Activated CD4-positive, CD25-positive, alpha-beta regulatory T cell treated with anti-CD3 and anti-CD28 coated beads, Interleukin-2, amount 50 U/mL, for 24 hours (primary cell): ENCODE measurements around the gene GAK.

ENCODE experiments used
- ATAC-seq, 2 donors: fragments of 150-1000 bp; cut with Tn5 transposase; one replicate each; pipeline ENCODE4 v1.10.0; 2021; ENCODE audit warnings: mild to moderate bottlenecking in 1 of 2, moderate library complexity in 1 of 2

Gene GAK

DNA sequence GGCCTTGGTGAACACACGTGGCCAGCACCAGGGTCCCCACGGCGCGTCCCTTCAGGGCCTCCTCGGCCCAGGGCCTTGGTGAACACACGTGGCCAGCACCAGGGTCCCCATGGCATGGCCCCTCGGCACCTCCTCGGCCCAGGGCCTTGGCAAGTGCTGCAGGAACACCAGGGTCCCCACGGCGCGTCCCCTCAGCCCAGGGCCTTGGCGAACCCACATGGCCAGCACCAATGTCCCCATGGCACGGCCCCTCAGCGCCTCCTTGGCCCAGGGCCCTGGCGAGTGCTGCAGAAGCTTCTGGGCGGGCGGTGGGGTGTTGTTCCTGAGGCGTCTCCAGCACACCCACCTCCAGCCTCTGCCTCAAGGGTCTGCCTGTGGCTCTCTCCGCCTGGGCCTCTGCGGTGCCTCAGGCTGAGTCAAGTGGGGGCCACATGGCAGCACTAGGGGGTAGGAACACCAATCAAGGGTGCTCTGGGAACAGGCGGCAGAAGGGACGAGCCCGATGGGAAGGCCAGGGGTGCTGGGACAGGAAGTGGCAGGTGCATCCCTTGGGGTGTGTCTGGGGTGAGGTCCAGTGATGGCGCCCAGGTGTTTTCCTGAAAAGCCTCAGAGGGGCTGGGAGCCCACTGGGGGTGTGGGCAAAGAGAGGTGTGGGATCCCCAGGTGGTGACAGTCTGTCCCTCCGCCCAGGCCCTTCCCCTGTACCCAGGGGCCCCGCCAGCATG, 64.4 kb downstream of the GAK start:
- no peak for ATAC-seq

DNA sequence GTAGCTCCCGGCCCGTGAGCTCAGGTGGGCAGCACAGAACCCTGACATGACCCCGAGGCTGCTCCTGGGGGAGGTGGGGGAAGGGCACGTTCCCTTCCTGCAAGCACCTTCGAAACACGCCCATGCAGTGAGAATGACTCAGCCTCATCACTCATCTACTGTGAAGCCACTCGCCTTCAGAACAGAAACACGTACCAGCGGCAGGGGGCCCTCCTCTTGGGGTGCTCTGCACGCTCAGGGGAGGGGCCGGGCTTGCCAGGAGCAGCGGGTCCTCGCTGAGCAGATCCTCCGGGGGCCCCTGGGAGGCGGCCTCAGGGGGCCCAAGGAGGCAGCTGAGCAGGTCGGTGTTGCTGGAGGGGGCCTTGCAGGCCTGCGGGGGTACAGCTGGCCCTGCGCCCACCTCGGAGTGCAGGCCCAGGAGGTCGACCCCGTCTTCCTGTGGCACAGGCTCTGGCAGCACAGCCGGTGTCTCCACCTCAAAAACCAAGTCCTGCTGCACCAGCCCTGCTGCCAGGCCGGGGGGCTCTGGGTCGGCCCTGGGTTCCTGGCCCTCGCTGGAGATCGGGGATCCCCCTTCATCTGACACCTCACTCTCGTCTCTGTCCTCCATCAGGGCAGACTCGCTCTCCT, 65.2 kb downstream of the GAK start:
- peak in 1 of 2 donors; percentile 41 for ATAC-seq

DNA sequence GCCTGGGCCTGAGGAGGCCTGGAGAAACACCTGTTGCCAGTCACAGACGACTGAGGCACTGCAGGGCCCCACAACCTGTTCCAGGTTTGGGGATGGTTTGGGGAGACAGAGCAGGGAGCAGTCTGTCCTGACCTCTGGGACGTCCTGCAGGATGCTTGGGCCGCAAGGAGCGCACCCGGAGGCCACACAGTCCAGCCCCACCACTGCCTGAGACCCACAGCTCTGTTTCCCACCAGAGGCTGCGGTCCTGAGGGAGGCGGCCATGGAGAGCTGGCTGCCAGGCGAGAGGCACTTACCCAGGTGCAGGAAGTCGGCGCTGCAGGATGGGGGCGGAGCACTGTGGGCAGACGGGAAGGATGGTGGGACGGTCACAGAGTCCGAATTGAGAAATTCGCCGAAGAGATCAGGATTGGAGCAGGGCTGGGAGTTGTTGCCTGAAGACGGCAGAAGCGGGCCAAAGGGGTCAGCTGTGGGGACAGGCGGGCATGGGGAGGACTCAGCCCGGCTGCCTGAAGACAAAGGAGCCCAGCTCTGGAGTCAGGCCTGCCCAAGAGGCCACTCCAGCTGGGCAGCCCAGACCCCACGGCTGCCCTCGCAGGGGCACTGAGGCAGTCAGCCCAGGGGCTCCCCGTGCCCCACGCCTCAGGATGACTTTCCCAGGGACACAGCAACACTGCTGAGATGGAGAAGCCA, 65.9 kb downstream of the GAK start:
- no peak for ATAC-seq

- no peak for ATAC-seq
These were observed 66.5 kb downstream of the GAK start for GRCh38 chr4:865572-865971.

GRCh38 chr4:865121-865465, 67.0 kb downstream of the GAK start:
- no peak for ATAC-seq

- ATAC-seq: no peak
These were observed 67.5 kb downstream of the GAK start for GRCh38 chr4:864456-865120.

DNA sequence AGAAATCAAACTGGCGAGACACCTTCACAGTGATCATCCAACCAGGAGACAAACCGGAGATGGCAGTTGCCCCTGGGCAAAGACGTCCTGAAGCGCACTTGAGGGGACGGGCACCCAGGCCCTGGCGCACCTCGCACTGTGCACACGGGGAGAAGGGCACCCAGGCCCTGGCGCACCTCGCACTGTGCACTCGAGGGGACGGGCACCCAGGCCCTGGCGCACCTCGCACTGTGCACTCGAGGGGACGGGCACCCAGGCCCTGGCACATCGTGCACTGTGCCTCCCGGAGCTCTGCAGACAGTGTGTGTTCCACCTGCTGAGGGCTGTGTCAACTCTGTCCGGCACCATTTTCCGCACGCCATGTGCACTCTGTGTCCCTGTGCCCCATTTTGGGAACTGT, 71.6 kb downstream of the GAK start:
- ATAC-seq: no peak

- no peak for ATAC-seq
These were observed 72.6 kb downstream of the GAK start for GRCh38 chr4:859496-859895.

DNA sequence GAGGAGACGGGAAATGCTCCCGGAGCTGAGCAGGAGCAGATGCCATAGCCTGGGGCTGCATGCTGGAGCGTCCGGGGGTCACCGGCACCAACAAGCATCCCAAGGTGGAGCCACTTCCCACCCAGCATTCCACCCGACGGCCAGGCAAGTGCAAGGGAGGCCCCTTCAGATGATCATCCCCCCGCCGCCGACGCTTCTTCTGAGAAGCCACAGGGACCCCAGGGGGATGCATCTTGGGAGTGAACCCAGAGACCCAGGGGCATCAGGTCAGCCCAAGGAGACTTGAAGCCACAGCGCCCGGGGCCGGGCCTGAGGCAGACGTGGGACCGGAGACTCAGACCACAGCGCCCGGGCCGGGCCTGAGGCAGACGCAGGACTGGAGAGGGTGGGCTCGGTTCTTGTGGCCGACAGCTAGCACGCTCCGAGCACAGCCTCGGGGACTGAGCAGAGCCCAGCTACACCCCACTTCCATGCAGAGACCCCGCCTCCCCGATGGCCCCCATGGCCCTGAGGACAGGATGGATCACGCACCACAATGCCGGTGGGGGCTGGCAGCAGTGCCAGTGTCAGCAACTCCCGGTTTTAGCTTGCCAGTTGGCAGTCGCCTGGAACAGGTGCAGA, 73.2 kb downstream of the GAK start:
- no peak for ATAC-seq

GRCh38 chr4:858041-858481, 74.1 kb downstream of the GAK start:
- no peak for ATAC-seq

DNA sequence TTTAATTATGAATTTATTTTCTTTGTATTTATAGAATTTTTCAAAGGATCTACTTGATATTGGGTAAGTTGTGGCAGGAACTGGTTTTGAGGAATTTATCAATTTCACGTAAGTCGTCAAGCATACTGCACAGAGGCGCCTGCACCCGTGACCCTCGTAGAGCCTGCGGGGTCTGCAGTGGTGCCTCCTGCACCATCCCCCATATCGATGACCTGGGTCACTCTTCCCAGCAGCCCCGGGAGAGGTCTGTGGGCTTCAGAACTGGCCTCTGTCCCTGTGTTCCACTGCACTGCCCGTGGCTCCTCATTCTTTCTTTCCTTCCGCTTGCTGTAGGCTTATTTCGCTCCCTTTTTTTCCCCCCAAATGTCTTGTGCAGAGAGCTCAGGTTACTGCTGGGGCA, 74.7 kb downstream of the GAK start:
- ATAC-seq: no peak

DNA sequence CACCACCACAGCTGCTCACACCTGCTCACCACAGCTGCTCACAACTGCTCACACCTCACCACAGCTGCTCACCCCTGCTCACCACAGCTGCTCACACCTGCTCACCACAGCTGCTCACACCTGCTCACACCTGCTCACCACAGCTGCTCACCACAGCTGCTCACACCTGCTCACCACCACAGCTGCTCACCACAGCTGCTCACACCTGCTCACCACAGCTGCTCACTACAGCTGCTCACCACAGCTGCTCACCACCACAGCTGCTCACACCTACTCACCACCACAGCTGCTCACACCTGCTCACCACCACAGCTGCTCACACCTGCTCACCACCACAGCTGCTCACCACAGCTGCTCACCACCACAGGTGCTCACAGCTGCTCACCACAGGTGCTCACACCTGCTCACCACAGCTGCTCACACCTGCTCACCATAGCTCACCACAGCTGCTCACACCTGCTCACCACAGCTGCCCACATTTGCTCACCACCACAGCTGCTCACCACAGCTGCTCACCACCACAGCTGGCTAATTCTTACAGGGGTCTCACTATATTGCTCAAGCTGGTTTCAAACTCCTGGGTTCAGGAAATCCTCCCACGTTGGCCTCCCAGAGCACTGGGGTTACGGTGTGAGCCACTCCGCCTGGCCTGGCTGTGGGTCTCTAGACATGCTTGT, 75.8 kb downstream of the GAK start:
- ATAC-seq: peak; percentile 21 to 48

DNA sequence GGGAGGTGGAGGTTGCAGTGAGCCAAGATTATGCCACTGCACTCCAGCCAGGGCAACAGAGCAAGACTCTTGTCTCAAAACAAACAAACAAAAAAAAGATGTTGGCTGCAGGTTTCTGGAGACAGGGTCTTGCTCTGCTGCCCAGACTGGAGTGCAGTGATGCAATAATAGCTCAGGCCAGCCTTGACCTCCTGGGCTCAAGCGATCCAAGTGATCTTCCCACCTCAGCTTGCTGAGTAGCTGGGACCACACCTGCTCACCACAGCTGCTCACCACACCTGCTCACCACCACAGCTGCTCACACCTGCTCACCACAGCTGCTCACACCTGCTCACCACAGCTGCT, 76.3 kb downstream of the GAK start:
- no peak for ATAC-seq

GRCh38 chr4:854356-854755, 77.8 kb downstream of the GAK start:
- ATAC-seq: no peak

DNA sequence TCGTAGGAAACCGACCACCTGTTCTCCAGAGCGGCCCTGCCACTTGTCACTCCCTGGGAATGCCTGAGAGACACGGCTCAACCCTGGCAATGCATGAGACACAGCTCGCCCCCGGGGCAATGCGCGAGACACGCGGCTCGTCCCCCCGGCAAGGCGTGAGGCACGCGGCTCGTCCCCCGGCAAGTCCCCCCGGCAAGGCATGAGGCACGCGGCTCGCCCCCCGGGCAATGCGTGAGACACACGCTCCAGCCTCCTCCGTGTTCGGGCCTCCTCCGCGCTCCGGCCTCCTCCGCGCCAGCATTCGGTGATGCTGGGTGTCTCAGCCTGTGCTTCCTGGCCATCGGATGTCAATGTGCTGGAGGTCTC, 78.7 kb downstream of the GAK start:
- no peak for ATAC-seq

DNA sequence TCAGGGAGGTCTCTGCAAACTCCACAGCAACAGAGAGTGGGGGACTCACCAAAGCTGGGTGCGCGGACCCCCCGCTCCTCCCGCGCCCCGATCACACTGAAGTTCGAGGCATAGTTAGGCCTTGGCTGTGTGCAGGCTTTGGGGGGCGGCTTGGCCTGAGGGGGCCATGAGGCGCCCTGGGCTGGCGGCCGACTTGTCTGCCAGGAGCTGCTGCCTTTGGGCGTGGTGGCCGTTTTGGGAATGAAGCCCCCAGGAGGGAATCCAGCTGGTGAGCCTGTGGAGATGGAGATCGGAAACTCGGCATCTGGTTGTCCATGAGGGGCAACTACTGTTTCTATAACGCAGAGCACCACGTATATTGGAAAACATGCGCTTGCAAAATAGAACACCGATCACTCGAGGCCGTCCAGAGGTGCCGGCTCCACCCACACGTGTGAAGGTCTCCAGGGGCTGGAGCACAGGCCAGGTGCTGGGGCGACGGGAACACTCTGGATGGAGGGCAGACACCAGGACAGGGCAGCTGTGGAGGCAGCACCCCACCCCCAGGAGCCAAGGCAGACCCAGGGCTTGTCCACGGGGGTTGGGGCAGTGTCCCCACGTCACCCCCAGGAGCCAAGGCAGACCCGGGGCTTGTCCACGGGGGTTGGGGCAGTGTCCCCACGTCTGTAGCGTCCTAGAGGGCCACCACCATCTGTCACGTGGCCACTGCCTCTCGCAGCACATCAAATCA, 80.2 kb downstream of the GAK start:
- ATAC-seq: no peak

DNA sequence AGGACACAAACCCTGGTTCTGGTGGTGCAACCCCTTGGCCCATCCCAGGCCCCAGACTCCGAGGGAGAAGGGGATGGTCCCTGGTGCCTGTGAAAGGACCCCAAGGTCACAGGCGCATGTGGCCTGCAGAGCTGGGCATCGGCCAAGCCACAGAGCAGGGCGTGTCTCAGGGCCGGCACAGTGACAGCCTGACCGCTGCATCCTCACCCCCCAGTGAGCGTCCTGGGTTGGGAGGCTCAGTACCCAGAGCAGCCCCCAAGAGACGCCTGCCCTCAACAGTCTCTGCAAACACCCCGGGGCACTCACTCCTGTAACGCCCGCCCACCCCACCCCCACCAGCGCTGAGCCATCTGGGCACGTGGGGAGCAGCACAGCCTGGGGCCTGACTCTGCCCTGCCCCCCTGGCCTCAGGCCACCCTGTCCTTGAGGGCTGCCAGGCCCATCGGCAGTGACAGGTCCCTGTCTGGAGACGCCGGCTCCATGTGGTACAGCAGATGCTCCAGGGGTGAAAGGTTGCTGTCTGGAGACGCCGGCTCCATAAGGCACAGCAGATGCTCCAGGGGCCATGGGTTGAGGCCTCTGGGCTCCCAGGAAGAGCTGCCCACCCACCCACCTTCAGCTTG, 81.7 kb downstream of the GAK start:
- ATAC-seq: no peak

GRCh38 chr4:849478-850175, 82.5 kb downstream of the GAK start:
- ATAC-seq: no peak

DNA sequence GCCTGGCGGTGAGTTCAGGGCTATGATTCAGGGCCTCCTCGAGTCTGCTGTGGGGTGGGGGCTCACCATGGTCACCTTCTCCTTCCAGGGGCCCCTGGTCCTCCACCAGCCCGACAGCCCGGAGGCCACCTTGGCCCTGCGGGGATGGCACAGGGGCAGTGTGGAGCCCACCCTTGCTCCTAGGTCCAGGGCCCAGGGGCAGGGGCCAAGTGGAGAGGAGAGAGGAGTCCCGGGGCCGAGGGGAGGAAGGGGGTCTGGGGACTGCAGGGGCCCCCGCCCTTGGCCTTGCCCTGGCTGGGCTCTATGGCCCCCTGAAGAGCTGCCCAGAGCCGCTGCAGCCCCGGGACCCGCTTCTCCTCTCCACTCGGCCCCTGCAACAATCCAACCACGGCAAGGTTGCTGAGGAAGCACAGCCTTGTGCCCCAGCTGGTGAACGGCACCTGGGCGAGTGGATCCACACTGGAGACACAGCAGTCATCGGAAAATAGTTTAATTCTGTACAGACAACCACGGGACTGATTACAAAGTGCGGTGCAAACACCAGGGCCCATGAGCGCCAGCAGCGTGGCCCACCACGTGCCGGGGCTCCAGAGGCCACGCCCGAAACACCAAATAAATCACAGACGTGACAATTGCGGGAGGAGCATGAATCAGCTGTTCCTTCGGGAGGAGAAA, 83.2 kb downstream of the GAK start:
- ATAC-seq: no peak

DNA sequence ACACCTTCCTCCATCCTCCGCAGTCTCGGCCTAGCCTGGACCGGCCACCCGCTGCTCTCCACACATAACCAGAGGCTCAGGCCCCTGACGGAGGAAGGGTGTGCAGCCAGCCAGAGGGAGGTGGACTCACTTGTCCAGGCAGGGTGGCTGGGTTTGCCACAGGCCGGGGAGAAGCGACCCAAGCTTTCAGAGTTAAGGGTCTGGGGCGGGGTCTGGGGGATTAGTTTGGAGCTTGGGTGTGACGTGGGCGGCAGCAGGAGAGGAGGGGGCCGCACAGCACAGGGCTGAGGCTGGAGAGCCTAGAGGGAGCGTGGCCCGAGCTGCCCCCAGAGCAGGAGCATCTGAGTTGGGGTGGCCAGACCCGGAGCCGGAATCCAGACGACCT, 83.8 kb downstream of the GAK start:
- no peak for ATAC-seq
